Coronary artery (tissue), 2 donors: ENCODE data around the gene B4GAT1.
A peak's percentile ranks its signal among the peaks of the same experiment; 100 is the strongest.
"Not testable (repeated sequence)": the region's sequence is repeated elsewhere in the genome, so short reads cannot be mapped to it uniquely, and the experiment has no call there.

Experiments used
- DNase-seq: peaks from one replicate; pipeline ENCODE4 v3.0.0-alpha.2; 2017; ENCODE audit warnings: low spot score
- H3K27ac ChIP-seq, 2 donors: fragments of 200-600 bp; sonication (generic); one replicate each; pipeline ENCODE4 v1.5.1; 2016 to 2019
- H3K4me3 ChIP-seq: fragments of 200-600 bp; sonication (generic); 2 replicates; pipeline ENCODE4 v1.5.1; 2016; ENCODE audit warnings: mild to moderate bottlenecking, moderate library complexity
- CTCF ChIP-seq: fragments of 200-600 bp; sonication (generic); IDR thresholded peaks from one replicate; pipeline ENCODE4 v1.5.1; 2019; ENCODE audit warnings: antibody characterized with exemption

Gene B4GAT1

GRCh38 chr11:66347425-66348276 lies at the start of gene B4GAT1:
B4GAT1 (minus strand) TSS chr11:66347629; CDS start chr11:66347545, 84 bp downstream.
- H3K27ac ChIP-seq: peak within 1 kb of the TSS; percentile 79 to 96
- no peak for TF ChIP-seq CTCF

GRCh38 chr11:66393954-66394353 lies 46.5 kb upstream of the B4GAT1 start:
- no peak overlapping the region for H3K27ac ChIP-seq
- TF ChIP-seq CTCF: no peak
- DNase-seq: no peak
- no peak overlapping the region for H3K4me3 ChIP-seq

More at GRCh38 chr11:66347425-66348276, at the start of gene B4GAT1:
- peak within 1 kb of the TSS; percentile 100 for H3K4me3 ChIP-seq
- peak; percentile 87 for DNase-seq

- no peak for DNase-seq
- TF ChIP-seq CTCF: no peak
- H3K27ac ChIP-seq: no peak overlapping the region
Measured at GRCh38 chr11:66391322-66391721, 43.9 kb upstream of the B4GAT1 start.

GRCh38 chr11:66388780-66389386 lies 41.5 kb upstream of the B4GAT1 start:
- no peak overlapping the region for H3K27ac ChIP-seq
- no peak overlapping the region for H3K4me3 ChIP-seq
- peak; percentile 32 for TF ChIP-seq CTCF
- DNase-seq: no peak

More at GRCh38 chr11:66391322-66391721, 43.9 kb upstream of the B4GAT1 start:
- H3K4me3 ChIP-seq: no peak overlapping the region

- peak overlapping the region; percentile 54 for H3K4me3 ChIP-seq
Measured at GRCh38 chr11:66386171-66387069, 39.0 kb upstream of the B4GAT1 start.

GRCh38 chr11:66384316-66384715 lies 36.9 kb upstream of the B4GAT1 start:
- not testable (repeated sequence) for H3K27ac ChIP-seq, DNase-seq, H3K4me3 ChIP-seq

More at GRCh38 chr11:66386171-66387069, 39.0 kb upstream of the B4GAT1 start:
- no peak overlapping the region for H3K27ac ChIP-seq
- TF ChIP-seq CTCF: peak; percentile 89
- peak; percentile 84 for DNase-seq

- not testable (repeated sequence) for DNase-seq, H3K27ac ChIP-seq, H3K4me3 ChIP-seq
Measured at GRCh38 chr11:66380264-66380663, 32.8 kb upstream of the B4GAT1 start.

GRCh38 chr11:66373690-66374287 lies 26.4 kb upstream of the B4GAT1 start:
- not testable (repeated sequence) for H3K4me3 ChIP-seq, DNase-seq, H3K27ac ChIP-seq
